ENCODE data around the gene PRDM16. TPM values are rescaled to one million over a fixed set of nuclear protein-coding genes. Genes with fewer than 3 reads are reported as not detected.

The PRDM16 gene
- total and polyA plus RNA-seq, 2 of the 13 experiments (the other 11 are each of a cell fraction or from before 2014, with no cell fraction given): 0.15 to 0.81 TPM

GRCh38 chr1:3326516-3327388, 257.7 kb downstream of the PRDM16 start (continued):
- no peak for TF ChIP-seq E2F1 (CRISPR knock-in tag; IDR thresholded peaks at IDR 0.05)
- TF ChIP-seq SP1 (IDR thresholded peaks at IDR 0.05): no peak
- peak; percentile 46; the same call in 1 of the 2 replicates for TF ChIP-seq SP1 (CRISPR knock-in tag; IDR thresholded peaks at IDR 0.05)
- TF ChIP-seq IRF1 (CRISPR knock-in tag; IDR thresholded peaks at IDR 0.05; ENCODE audit: low read depth): no peak
- no peak for TF ChIP-seq KLF11 (CRISPR knock-in tag; IDR thresholded peaks at IDR 0.05)
- TF ChIP-seq ZSCAN12 (CRISPR knock-in tag; IDR thresholded peaks at IDR 0.05): no peak
- peak; percentile 44; the same call in 1 of the 2 replicates for TF ChIP-seq RARA (CRISPR knock-in tag; IDR thresholded peaks at IDR 0.05)
- no peak for TF ChIP-seq ZSCAN9 (CRISPR knock-in tag; IDR thresholded peaks at IDR 0.05; ENCODE audit: borderline replicate concordance)
- TF ChIP-seq ZNF20 (CRISPR knock-in tag; IDR thresholded peaks at IDR 0.05): no peak
- TF ChIP-seq AGO2 (optimal IDR thresholded peaks at IDR 0.05; ENCODE audit: low read depth, low read length): no peak
- TF ChIP-seq ZKSCAN8 (CRISPR knock-in tag; IDR thresholded peaks at IDR 0.05; ENCODE audit: borderline replicate concordance): peak; percentile 70; the same call in 1 of the 2 replicates
- no peak for TF ChIP-seq ZNF674 (CRISPR knock-in tag; IDR thresholded peaks at IDR 0.05; ENCODE audit: low read depth)
- no peak for TF ChIP-seq GLI4 (CRISPR knock-in tag; IDR thresholded peaks at IDR 0.05; ENCODE audit: borderline replicate concordance)
- no peak for TF ChIP-seq ZNF235 (CRISPR knock-in tag; IDR thresholded peaks at IDR 0.05; ENCODE audit: borderline replicate concordance)
- peak; percentile 45; the same call in 1 of the 2 replicates for TF ChIP-seq ZC3H13 (CRISPR knock-in tag; IDR thresholded peaks at IDR 0.05)
- peak; percentile 19; the same call in 1 of the 2 replicates for TF ChIP-seq POGZ (CRISPR knock-in tag; IDR thresholded peaks at IDR 0.05)
- TF ChIP-seq MYPOP (CRISPR knock-in tag; IDR thresholded peaks at IDR 0.05): no peak; the same call in 1 of the 2 replicates
- no peak for TF ChIP-seq SUZ12 (IDR thresholded peaks at IDR 0.05; ENCODE audit: low read depth, low read length)
- no peak for TF ChIP-seq ATAD3A (CRISPR knock-in tag; IDR thresholded peaks at IDR 0.05)
- TF ChIP-seq SNRNP70 (IDR thresholded peaks at IDR 0.05; ENCODE audit: low read depth, low read length): no peak
- TF ChIP-seq ZHX2 (IDR thresholded peaks at IDR 0.05; ENCODE audit: low read depth): no peak
- TF ChIP-seq ZHX2 (CRISPR knock-in tag; IDR thresholded peaks at IDR 0.05; ENCODE audit: borderline replicate concordance): no peak
